ENCODE measurements around the gene PTPRD. TPM values are rescaled to one million over a fixed set of nuclear protein-coding genes. Genes with fewer than 3 reads are reported as not detected.

PTPRD gene
- total and polyA plus RNA-seq, 2 donors from 2014 or later, result 6.4 to 78.9 TPM

- intact Hi-C loops (cut with DNase I), result no loop called here
- Histone ChIP-seq H3K4me1 (ENCODE audit: control insufficient read depth in 2 of 3, insufficient read depth in 2 of 3, low read depth in 1 of 3, low read length in 3 of 3) (no peaks in the 10 kb centered on the region), H3K27ac (ENCODE audit: low read depth in 2 of 2, low read length in 2 of 2) (no peak overlapping the region), H3K36me3 (ENCODE audit: control insufficient read depth in 2 of 3, insufficient read depth in 3 of 3, low read length in 3 of 3) (no peaks in the 10 kb centered on the region), H3K9me3 (ENCODE audit: control insufficient read depth in 2 of 3, insufficient read depth in 1 of 3, low read length in 3 of 3) (no peaks in the 10 kb centered on the region), H3K4me3 (ENCODE audit: low read length in 3 of 3) (no peak overlapping the region), H3K27me3 (ENCODE audit: control insufficient read depth, insufficient read depth, low read length) (no peaks in the 10 kb centered on the region), H3K9ac (ENCODE audit: low read length in 3 of 3) (no peak overlapping the region)
- no peak for TF ChIP-seq CTCF (IDR thresholded peaks at IDR 0.05; ENCODE audit: borderline replicate concordance, extremely low read depth, insufficient read depth)
- FAIRE-seq (no peak), DNase-seq (no peak)
Measured at GRCh38 chr9:10434412-10434811, 178.4 kb downstream of the PTPRD start.

- no peaks in the 10 kb centered on the region for H3K27me3 ChIP-seq (ENCODE audit: control insufficient read depth, insufficient read depth, low read length)
- no peaks in the 10 kb centered on the region for H3K9me3 ChIP-seq (ENCODE audit: control insufficient read depth in 2 of 3, insufficient read depth in 1 of 3, low read length in 3 of 3)
- no peaks in the 10 kb centered on the region for H3K36me3 ChIP-seq (ENCODE audit: control insufficient read depth in 2 of 3, insufficient read depth in 3 of 3, low read length in 3 of 3)
- intact Hi-C loops (cut with DNase I), result no loop called here
- no peak for TF ChIP-seq CTCF (IDR thresholded peaks at IDR 0.05; ENCODE audit: borderline replicate concordance, extremely low read depth, insufficient read depth)
- FAIRE-seq (no peak), DNase-seq (no peak)
- no peaks in the 10 kb centered on the region for H3K4me1 ChIP-seq (ENCODE audit: control insufficient read depth in 2 of 3, insufficient read depth in 2 of 3, low read depth in 1 of 3, low read length in 3 of 3)
- no peak overlapping the region for H3K9ac ChIP-seq (ENCODE audit: low read length in 3 of 3)
- no peak overlapping the region for H3K27ac ChIP-seq (ENCODE audit: low read depth in 2 of 2, low read length in 2 of 2)
- no peak overlapping the region for H3K4me3 ChIP-seq (ENCODE audit: low read length in 3 of 3)
Measured at GRCh38 chr9:10411272-10411671, 201.5 kb downstream of the PTPRD start.

GRCh38 chr9:10403283-10403682 lies 209.5 kb downstream of the PTPRD start:
- TF ChIP-seq CTCF (IDR thresholded peaks at IDR 0.05; ENCODE audit: borderline replicate concordance, extremely low read depth, insufficient read depth), result no peak
- Histone ChIP-seq H3K4me3 (ENCODE audit: low read length in 3 of 3) (no peak overlapping the region), H3K27ac (ENCODE audit: low read depth in 2 of 2, low read length in 2 of 2) (no peak overlapping the region), H3K27me3 (ENCODE audit: control insufficient read depth, insufficient read depth, low read length) (no peaks in the 10 kb centered on the region), H3K9me3 (ENCODE audit: control insufficient read depth in 2 of 3, insufficient read depth in 1 of 3, low read length in 3 of 3) (no peaks in the 10 kb centered on the region), H3K9ac (ENCODE audit: low read length in 3 of 3) (no peak overlapping the region), H3K4me1 (ENCODE audit: control insufficient read depth in 2 of 3, insufficient read depth in 2 of 3, low read depth in 1 of 3, low read length in 3 of 3) (no peaks in the 10 kb centered on the region), H3K36me3 (ENCODE audit: control insufficient read depth in 2 of 3, insufficient read depth in 3 of 3, low read length in 3 of 3) (no peaks in the 10 kb centered on the region)
- DNase-seq (no peak), FAIRE-seq (no peak)
- intact Hi-C loops (cut with DNase I), result no loop called here

GRCh38 chr9:10396615-10397014 lies 216.2 kb downstream of the PTPRD start:
- H3K27ac ChIP-seq (ENCODE audit: low read depth in 2 of 2, low read length in 2 of 2), result no peak overlapping the region

More at GRCh38 chr9:10396615-10397014, 216.2 kb downstream of the PTPRD start:
- no peak for DNase-seq
- Histone ChIP-seq H3K9ac (ENCODE audit: low read length in 3 of 3) (no peak overlapping the region), H3K9me3 (ENCODE audit: control insufficient read depth in 2 of 3, insufficient read depth in 1 of 3, low read length in 3 of 3) (no peaks in the 10 kb centered on the region), H3K4me1 (ENCODE audit: control insufficient read depth in 2 of 3, insufficient read depth in 2 of 3, low read depth in 1 of 3, low read length in 3 of 3) (no peaks in the 10 kb centered on the region), H3K4me3 (ENCODE audit: low read length in 3 of 3) (no peak overlapping the region), H3K27me3 (ENCODE audit: control insufficient read depth, insufficient read depth, low read length) (no peaks in the 10 kb centered on the region), H3K36me3 (ENCODE audit: control insufficient read depth in 2 of 3, insufficient read depth in 3 of 3, low read length in 3 of 3) (no peaks in the 10 kb centered on the region)
- no peak for TF ChIP-seq CTCF (IDR thresholded peaks at IDR 0.05; ENCODE audit: borderline replicate concordance, extremely low read depth, insufficient read depth)
- FAIRE-seq, result no peak
- intact Hi-C loops (cut with DNase I), result no loop called here

Data from kidney (tissue), 14 donors.